ENCODE results near the gene CLIC6.

Gene CLIC6

GRCh38 chr21:34693192-34693810 is 24.5 kb downstream of the CLIC6 start:
- Mint-ChIP-seq H3K9me3 (peaks cover 5% of the 10 kb centered on the region), H3K4me3 (no peak overlapping the region), H3K4me1 (ENCODE audit: low read depth) (peaks cover 4% of the 10 kb centered on the region), H3K36me3 (ENCODE audit: low read depth) (no peaks in the 10 kb centered on the region), H3K27ac (no peak overlapping the region), H3K27me3 (peaks cover 39% of the 10 kb centered on the region)
- DNase-seq = no peak

DNA sequence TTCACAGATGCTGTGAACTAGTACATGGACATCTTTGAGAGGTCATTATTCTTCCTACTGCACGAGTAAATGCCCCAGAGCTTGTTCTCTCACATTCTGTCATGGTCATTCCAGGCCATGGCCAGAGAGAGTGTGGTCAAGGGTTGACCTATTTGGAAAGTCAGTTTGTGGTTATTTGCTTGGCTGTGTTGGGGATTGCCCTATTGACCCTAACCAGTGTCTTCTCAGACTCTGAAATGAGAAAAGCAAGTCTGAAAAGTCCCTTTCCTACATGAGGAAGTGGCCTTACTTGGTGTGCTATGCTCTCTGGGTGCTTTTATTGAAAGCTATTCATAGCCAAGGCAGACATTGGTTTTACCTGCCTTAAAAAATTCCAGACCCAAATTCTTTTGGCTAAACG is 26.6 kb downstream of the CLIC6 start:
- Mint-ChIP-seq H3K36me3 (ENCODE audit: low read depth) (no peaks in the 10 kb centered on the region), H3K27me3 (peaks cover 31% of the 10 kb centered on the region), H3K27ac (no peak overlapping the region), H3K9me3 (peaks cover 5% of the 10 kb centered on the region), H3K4me3 (no peak overlapping the region), H3K4me1 (ENCODE audit: low read depth) (peaks cover 4% of the 10 kb centered on the region)
- no peak for DNase-seq

DNA sequence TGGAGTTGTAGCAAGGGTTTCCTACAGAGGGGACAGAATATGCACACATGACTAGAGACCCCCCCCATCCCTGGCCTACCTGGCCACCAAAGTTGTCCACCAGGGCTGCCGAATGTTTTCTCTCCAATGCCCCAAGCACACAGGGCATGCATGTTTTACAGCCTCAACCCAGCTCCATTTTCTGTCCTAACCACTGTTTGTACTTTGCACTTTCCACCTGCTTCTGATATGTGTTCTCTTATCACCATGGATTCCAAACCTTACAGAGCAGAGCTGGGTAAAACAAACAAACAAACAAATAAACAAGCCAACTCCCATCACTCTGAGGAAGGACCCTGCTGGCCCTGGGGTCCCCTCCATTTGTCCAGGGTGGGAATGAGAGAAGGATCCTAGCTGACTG is 27.3 kb downstream of the CLIC6 start:
- no peak for DNase-seq
- no peak overlapping the region for H3K27ac Mint-ChIP-seq
- H3K36me3 Mint-ChIP-seq (ENCODE audit: low read depth) = no peaks in the 10 kb centered on the region
- H3K4me1 Mint-ChIP-seq (ENCODE audit: low read depth) = peaks cover 4% of the 10 kb centered on the region
- H3K9me3 Mint-ChIP-seq = peaks cover 5% of the 10 kb centered on the region
- no peak overlapping the region for H3K4me3 Mint-ChIP-seq
- peaks cover 34% of the 10 kb centered on the region for H3K27me3 Mint-ChIP-seq

DNA sequence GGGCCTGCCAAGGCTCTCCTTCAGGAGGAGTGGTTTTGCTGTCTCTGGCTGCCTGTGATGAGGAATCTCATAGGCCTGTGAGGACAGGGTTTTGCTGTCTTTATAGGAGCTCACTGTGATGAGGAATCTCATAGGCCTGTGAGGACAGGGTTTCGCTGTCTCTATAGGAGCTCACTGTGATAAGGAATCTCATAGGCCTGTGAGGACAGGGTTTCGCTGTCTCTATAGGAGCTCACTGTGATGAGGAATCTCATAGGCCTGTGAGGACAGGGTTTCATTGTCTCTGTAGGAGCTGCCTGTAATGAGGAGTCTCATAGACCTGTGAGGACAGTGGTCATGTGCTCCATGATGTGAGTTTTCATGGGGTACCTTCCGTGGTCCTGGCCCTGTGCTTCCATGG is 29.0 kb downstream of the CLIC6 start:
- H3K27ac Mint-ChIP-seq = no peak overlapping the region
- peaks cover 4% of the 10 kb centered on the region for H3K4me1 Mint-ChIP-seq (ENCODE audit: low read depth)
- peaks cover 22% of the 10 kb centered on the region for H3K27me3 Mint-ChIP-seq
- peaks cover 5% of the 10 kb centered on the region for H3K9me3 Mint-ChIP-seq
- no peaks in the 10 kb centered on the region for H3K36me3 Mint-ChIP-seq (ENCODE audit: low read depth)
- no peak overlapping the region for H3K4me3 Mint-ChIP-seq
- DNase-seq = no peak

DNA sequence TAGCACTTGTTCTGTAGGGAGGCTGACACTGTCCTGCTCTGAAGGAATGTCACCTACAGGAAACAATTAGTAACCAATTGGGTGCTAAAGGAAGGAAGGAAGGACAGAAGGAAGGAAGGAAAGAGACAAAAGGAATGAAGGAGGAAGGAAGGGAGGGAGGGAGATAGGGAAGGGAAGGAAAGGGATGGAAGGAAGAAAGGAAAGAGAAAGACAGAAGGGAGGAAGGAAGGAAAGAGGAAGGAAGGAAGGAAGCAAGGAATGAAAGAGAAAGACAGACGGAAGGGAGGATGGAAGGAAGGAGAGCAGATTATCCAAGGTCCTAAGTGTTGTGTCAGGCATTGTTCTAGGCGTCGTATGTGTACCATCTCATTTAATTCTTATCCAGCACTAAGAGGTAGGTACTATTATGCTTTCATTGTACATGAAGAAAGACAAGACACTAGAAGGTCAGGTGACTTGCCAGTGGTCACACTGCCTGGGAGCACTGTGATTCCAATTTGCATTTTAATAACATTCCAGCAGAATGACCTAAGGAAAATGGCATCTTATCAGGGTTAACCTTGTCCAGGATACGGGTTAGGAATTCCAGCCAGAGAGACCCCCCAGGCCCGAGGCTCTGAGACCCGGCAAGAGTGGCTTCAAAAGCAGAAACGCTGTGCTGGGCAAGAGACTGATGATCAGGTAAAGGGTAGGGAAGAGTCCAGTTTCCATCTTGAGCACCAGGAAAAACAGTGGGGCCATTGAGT is 29.6 kb downstream of the CLIC6 start:
- no peak overlapping the region for H3K27ac Mint-ChIP-seq
- H3K27me3 Mint-ChIP-seq = peaks cover 25% of the 10 kb centered on the region
- H3K4me3 Mint-ChIP-seq = no peak overlapping the region
- peaks cover 5% of the 10 kb centered on the region for H3K9me3 Mint-ChIP-seq
- no peak for DNase-seq
- no peaks in the 10 kb centered on the region for H3K36me3 Mint-ChIP-seq (ENCODE audit: low read depth)
- H3K4me1 Mint-ChIP-seq (ENCODE audit: low read depth) = peaks cover 2% of the 10 kb centered on the region

DNA sequence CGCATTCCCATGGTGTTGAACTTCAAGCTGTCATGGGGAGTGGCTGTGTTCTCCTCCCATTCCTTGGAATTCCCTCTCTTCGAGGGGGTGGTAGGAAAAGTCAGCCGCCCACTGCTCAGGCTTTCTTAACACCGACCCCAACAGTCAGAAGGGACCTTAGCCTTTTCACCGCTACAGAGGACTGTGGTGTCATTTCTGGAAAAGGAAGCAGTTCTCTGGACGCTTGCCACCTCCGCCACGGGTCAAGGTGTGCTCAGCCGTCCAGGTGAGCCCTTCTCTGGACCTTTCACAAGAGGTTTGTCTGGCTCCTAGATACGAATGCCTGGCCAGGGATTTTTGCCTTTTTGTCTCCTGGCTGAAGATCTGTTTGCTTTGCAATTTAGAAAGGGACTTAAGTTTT is 31.8 kb downstream of the CLIC6 start:
- no peak for DNase-seq
- Mint-ChIP-seq H3K9me3 (no peaks in the 10 kb centered on the region), H3K4me1 (ENCODE audit: low read depth) (no peaks in the 10 kb centered on the region), H3K27ac (no peak overlapping the region), H3K27me3 (peaks cover 33% of the 10 kb centered on the region), H3K36me3 (ENCODE audit: low read depth) (no peaks in the 10 kb centered on the region), H3K4me3 (no peak overlapping the region)

DNA sequence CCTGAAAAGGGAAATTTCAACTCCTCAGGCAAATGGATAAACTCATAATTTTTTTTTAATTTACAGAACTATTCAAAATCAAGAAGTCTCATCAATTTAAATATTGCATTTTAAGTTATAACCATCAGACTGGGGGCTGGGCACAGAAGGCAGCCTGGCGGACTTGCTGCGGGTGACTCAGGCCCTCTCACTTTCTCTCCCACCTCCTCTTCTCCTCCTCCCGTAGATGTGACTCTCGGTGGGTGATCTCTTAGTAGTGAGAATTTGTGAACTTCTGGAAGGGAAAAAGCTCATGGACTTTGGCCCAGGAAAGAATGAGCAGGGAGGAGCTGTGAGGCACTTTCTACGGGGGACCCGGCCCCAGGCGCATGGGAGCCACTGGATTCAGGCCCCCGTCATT is 32.9 kb downstream of the CLIC6 start:
- Mint-ChIP-seq H3K27me3 (peaks cover 34% of the 10 kb centered on the region), H3K36me3 (ENCODE audit: low read depth) (no peaks in the 10 kb centered on the region), H3K9me3 (no peaks in the 10 kb centered on the region), H3K27ac (no peak overlapping the region), H3K4me1 (ENCODE audit: low read depth) (peaks cover 5% of the 10 kb centered on the region), H3K4me3 (no peak overlapping the region)
- no peak for DNase-seq

GRCh38 chr21:34702341-34703170 is 33.8 kb downstream of the CLIC6 start:
- Mint-ChIP-seq H3K27me3 (peaks cover 34% of the 10 kb centered on the region), H3K4me1 (ENCODE audit: low read depth) (peaks cover 13% of the 10 kb centered on the region), H3K9me3 (no peaks in the 10 kb centered on the region), H3K36me3 (ENCODE audit: low read depth) (no peaks in the 10 kb centered on the region), H3K4me3 (no peak overlapping the region), H3K27ac (no peak overlapping the region)
- DNase-seq = no peak

GRCh38 chr21:34703571-34703970 is 34.8 kb downstream of the CLIC6 start:
- Mint-ChIP-seq H3K36me3 (ENCODE audit: low read depth) (no peaks in the 10 kb centered on the region), H3K27me3 (peaks cover 34% of the 10 kb centered on the region), H3K4me3 (no peak overlapping the region), H3K4me1 (ENCODE audit: low read depth) (peaks cover 23% of the 10 kb centered on the region), H3K27ac (no peak overlapping the region), H3K9me3 (no peaks in the 10 kb centered on the region)
- no peak for DNase-seq

DNA sequence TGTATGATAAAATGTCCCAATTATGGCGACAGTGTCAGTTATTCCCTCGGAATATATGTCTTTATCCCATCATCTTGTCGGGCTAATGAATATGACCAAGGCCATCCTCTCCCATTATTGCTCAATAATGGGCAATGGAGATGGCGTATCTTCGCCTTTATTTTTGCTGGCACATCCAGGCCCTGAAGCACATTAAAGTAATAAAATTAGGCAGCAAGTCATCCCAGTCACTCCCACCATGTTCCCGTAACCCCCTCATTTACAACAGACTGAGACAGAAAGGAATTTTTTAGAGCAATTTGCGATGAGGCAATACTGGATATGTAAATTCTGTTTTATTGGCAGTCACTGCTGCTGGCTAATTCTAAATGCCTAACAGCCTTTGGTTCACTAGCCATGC is 35.3 kb downstream of the CLIC6 start:
- H3K4me1 Mint-ChIP-seq (ENCODE audit: low read depth) = peaks cover 28% of the 10 kb centered on the region
- H3K36me3 Mint-ChIP-seq (ENCODE audit: low read depth) = no peaks in the 10 kb centered on the region
- no peaks in the 10 kb centered on the region for H3K9me3 Mint-ChIP-seq
- no peak for DNase-seq
- H3K4me3 Mint-ChIP-seq = no peak overlapping the region
- H3K27ac Mint-ChIP-seq = no peak overlapping the region
- peaks cover 34% of the 10 kb centered on the region for H3K27me3 Mint-ChIP-seq

- Mint-ChIP-seq H3K27me3 (peaks cover 33% of the 10 kb centered on the region), H3K9me3 (no peaks in the 10 kb centered on the region), H3K4me1 (ENCODE audit: low read depth) (peaks cover 30% of the 10 kb centered on the region), H3K36me3 (ENCODE audit: low read depth) (no peaks in the 10 kb centered on the region), H3K27ac (no peak overlapping the region), H3K4me3 (no peak overlapping the region)
- no peak for DNase-seq
Observed at GRCh38 chr21:34705011-34705410, 36.2 kb downstream of the CLIC6 start.

DNA sequence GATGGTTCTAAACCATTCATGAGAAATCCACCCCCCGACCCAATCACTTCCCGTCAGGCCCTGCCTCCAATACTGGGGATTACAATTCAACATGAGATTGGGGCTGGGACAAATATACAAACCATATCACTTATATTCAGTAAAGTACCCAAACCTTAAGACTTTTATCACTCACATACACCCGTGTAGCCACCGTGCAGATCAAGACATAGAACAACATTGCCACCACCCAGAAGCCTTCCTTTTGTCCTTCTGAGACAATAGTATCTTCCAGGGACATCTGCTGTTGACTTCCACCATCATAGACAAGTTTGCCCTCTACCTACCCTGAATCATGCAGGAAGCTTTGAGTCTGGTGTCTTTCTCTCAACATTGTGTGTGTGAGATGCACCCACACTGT is 37.5 kb downstream of the CLIC6 start:
- peaks cover 31% of the 10 kb centered on the region for H3K27me3 Mint-ChIP-seq

GRCh38 chr21:34707876-34708325 is 39.1 kb downstream of the CLIC6 start:
- peak; percentile 61 for DNase-seq
- no peak overlapping the region for H3K4me3 Mint-ChIP-seq

More for the DNA sequence above, 37.5 kb downstream of the CLIC6 start:
- DNase-seq = no peak
- H3K27ac Mint-ChIP-seq = no peak overlapping the region
- no peaks in the 10 kb centered on the region for H3K9me3 Mint-ChIP-seq
- no peaks in the 10 kb centered on the region for H3K36me3 Mint-ChIP-seq (ENCODE audit: low read depth)
- peaks cover 30% of the 10 kb centered on the region for H3K4me1 Mint-ChIP-seq (ENCODE audit: low read depth)
- no peak overlapping the region for H3K4me3 Mint-ChIP-seq

GRCh38 chr21:34713621-34714020 is 44.8 kb downstream of the CLIC6 start:
- H3K36me3 Mint-ChIP-seq (ENCODE audit: low read depth) = no peaks in the 10 kb centered on the region

More at GRCh38 chr21:34707876-34708325, 39.1 kb downstream of the CLIC6 start:
- Mint-ChIP-seq H3K27ac (peak overlapping the region; percentile 66), H3K36me3 (ENCODE audit: low read depth) (no peaks in the 10 kb centered on the region), H3K4me1 (ENCODE audit: low read depth) (peaks cover 30% of the 10 kb centered on the region), H3K27me3 (peaks cover 36% of the 10 kb centered on the region), H3K9me3 (no peaks in the 10 kb centered on the region)

GRCh38 chr21:34715518-34715917 is 46.7 kb downstream of the CLIC6 start:
- peaks cover 30% of the 10 kb centered on the region for H3K27me3 Mint-ChIP-seq
- H3K27ac Mint-ChIP-seq = no peak overlapping the region
- DNase-seq = no peak
- H3K9me3 Mint-ChIP-seq = no peaks in the 10 kb centered on the region
- peaks cover 16% of the 10 kb centered on the region for H3K4me1 Mint-ChIP-seq (ENCODE audit: low read depth)
- H3K36me3 Mint-ChIP-seq (ENCODE audit: low read depth) = no peaks in the 10 kb centered on the region
- no peak overlapping the region for H3K4me3 Mint-ChIP-seq

More at GRCh38 chr21:34713621-34714020, 44.8 kb downstream of the CLIC6 start:
- no peak overlapping the region for H3K27ac Mint-ChIP-seq
- DNase-seq = no peak
- no peak overlapping the region for H3K4me3 Mint-ChIP-seq
- H3K4me1 Mint-ChIP-seq (ENCODE audit: low read depth) = peaks cover 22% of the 10 kb centered on the region
- H3K9me3 Mint-ChIP-seq = no peaks in the 10 kb centered on the region
- peaks cover 33% of the 10 kb centered on the region for H3K27me3 Mint-ChIP-seq
